Esophagus (tissue), 2 donors: ENCODE results near the gene OR2V1. TPM values are rescaled to one million over a fixed set of nuclear protein-coding genes. Genes with fewer than 3 reads are reported as not detected.

Source experiments
- H3K27ac ChIP-seq, 2 donors: one replicate each; pipeline ENCODE4 v1.5.1; 2013; ENCODE audit warnings: low read depth in 2 of 2, mild to moderate bottlenecking in 2 of 2, inconsistent platforms in 1 of 2, low read length in 1 of 2, moderate library complexity in 1 of 2
- H3K27me3 ChIP-seq, 2 donors: one replicate each; pipeline ENCODE4 v1.6.1; 2013; ENCODE audit warnings: low read length in 2 of 2, control low read depth in 1 of 2, mild to moderate bottlenecking in 1 of 2; ENCODE audit not compliant: insufficient read depth in 2 of 2, control insufficient read depth in 1 of 2
- H3K36me3 ChIP-seq, 2 donors: one replicate each; pipeline ENCODE4 v1.6.1; 2013; ENCODE audit warnings: low read length in 1 of 2; ENCODE audit not compliant: control insufficient read depth in 2 of 2, insufficient read depth in 2 of 2
- H3K4me1 ChIP-seq, 2 donors: one replicate each; pipeline ENCODE4 v1.6.1; 2013; ENCODE audit warnings: low read length in 1 of 2; ENCODE audit not compliant: control insufficient read depth in 2 of 2, insufficient read depth in 2 of 2
- H3K4me3 ChIP-seq, 2 donors: one replicate each; pipeline ENCODE4 v1.5.1; 2013; ENCODE audit warnings: low read length in 2 of 2, mild to moderate bottlenecking in 2 of 2, low read depth in 1 of 2, moderate library complexity in 1 of 2
- H3K9me3 ChIP-seq, 2 donors: one replicate each; pipeline ENCODE4 v1.6.1; 2013; ENCODE audit warnings: mild to moderate bottlenecking in 2 of 2, low read depth in 1 of 2, low read length in 1 of 2, moderate library complexity in 1 of 2; ENCODE audit not compliant: control insufficient read depth in 2 of 2, insufficient read depth in 1 of 2
- WGBS, 2 donors: extraction: QIAGEN DNeasy Blood & Tissue Kit; methylation state at CpG; one replicate each; pipeline ENCODE4 v1.1.7; 2013; 5-methylcytosine and 5-hydroxymethylcytosine counted together
- polyA plus RNA-seq, 2 donors: library from polyadenylated mRNA; stranded (reverse); fragments of 200-250 nt; gene quantifications; one replicate each; pipeline ENCODE4 v1.2.3, GENCODE V29; 2013
- donor health status: healthy with polysubstance abuse.
- donor health status: Bipolar disorder and iron deficiency.

Gene OR2V1
- polyA plus RNA-seq, 2 donors = not detected

DNA sequence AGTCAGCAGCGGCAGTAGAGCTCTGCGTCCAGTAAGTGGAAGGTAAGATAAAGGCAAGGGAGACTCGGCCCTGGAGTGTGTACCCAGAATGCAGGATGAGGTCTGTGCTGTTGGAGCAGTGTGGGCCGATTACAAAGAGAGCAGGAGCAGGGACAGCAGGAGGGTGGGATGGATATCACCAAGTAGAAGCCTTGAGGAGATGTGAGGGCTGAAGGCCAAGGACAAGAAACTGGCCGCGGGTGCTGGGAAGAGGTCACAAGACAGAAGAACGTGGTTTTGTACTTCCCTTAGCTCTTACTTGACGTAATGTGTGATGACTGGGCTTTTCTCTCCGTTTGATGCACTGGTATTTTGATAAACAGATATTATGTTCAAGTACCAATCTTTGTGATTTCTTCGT is 43.7 kb downstream of the OR2V1 start:
- 78 to 84% methylated on average over 10 of the region's 10 CpGs for WGBS, 2 donors
- Histone ChIP-seq H3K27me3 (peaks cover 0 to 8% of the 10 kb centered on the region in 2 donors), H3K27ac (no peak overlapping the region), H3K4me1 (no peaks in the 10 kb centered on the region), H3K9me3 (no peaks in the 10 kb centered on the region), H3K4me3 (no peak overlapping the region), H3K36me3 (no peaks in the 10 kb centered on the region)

DNA sequence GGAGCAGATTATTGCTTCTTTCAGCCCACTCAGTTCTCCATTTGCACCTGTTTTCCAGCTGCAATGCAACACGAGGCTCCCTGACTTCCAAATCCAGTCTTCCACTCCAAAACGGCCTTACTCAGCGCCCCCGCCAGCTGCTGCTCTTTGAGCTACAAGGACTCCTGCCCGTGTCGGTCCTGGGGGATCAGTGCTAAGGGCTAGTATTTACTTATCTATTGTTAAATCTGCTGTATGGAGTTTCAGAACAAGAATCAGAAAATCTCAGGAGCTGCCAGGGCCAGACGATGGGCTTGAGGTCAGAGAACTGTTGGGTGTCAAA is 44.1 kb downstream of the OR2V1 start:
- Histone ChIP-seq H3K4me3 (no peak overlapping the region), H3K36me3 (no peaks in the 10 kb centered on the region), H3K27me3 (peaks cover 0 to 8% of the 10 kb centered on the region in 2 donors), H3K9me3 (no peaks in the 10 kb centered on the region), H3K4me1 (no peaks in the 10 kb centered on the region), H3K27ac (no peak overlapping the region)
- 63 to 67% methylated on average over 7 of the region's 7 CpGs for WGBS, 2 donors

DNA sequence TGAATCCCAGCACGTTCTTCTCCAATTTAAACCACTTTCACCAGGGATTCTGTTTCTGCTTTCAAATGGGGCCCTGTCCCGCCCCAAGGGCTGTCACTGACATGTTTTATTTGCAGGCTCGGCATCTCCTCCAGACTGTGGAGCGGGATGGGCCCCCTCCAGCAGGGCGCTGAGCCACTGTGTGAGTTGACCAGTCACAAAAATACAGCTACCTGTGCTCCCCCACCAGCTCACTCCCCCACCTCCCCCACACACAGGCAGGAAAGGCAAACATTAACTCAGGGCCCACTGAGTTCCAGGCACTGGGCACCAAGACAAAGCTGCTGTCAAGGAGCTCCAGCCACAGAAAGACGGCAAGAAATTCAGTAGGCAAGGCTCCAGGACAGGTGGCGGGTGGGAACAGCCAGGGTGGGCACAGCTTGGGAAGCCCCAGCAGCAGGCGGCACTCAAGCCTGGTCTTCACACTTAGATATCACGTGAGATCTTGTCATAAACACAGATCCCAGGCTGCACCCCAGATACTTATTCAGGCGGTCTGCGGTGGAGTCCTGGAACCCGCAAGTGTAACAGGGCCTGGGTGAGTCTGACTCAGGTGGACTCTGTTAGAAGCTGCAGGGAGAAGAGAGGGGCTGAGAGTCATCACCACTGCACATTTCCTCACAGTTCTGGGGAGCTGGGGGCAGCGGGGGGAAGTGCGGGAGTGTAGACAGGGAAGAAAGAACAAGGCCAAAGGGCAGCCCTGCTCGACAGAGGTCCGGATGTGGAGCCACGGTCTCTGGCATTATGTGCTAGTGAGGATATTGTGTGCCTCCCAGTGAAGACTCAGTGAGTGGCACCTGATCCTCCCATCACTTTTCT is 44.7 kb downstream of the OR2V1 start:
- 58 to 71% methylated on average over 17 of the region's 17 CpGs for WGBS, 2 donors
- Histone ChIP-seq H3K27me3 (peaks cover 0 to 8% of the 10 kb centered on the region in 2 donors), H3K4me1 (no peaks in the 10 kb centered on the region), H3K9me3 (no peaks in the 10 kb centered on the region), H3K27ac (no peak overlapping the region), H3K4me3 (no peak overlapping the region), H3K36me3 (no peaks in the 10 kb centered on the region)

DNA sequence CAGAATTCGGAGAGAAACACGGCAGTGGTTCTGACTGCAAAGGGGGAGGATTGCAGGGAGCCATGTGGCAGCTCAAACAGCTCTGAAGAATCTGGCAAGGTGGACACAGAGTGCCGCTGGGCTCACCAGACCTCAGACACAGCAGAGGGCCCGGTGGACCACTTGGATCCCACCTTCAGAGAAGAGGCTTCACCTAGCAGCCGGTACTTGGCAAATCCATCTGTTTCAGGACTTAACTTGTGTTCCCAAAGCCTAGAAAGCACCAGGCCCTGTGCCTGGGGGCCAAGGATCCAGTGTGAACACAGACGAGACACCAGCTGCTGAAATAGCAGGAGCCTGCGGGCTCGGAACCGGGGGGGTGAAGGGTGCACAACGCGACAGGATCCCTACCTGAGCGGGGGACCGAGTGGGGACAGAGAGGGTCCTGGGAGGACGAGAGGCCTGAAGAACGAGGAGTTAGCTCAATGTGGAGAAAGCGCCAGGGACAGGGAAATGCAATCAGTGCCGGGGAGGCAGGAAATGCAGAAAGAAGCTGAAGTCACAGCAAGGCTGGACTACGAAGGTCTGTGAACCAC is 46.3 kb downstream of the OR2V1 start:
- 51 to 53% methylated on average over 18 of the region's 18 CpGs for WGBS, 2 donors
- Histone ChIP-seq H3K36me3 (no peaks in the 10 kb centered on the region), H3K9me3 (no peaks in the 10 kb centered on the region)

DNA sequence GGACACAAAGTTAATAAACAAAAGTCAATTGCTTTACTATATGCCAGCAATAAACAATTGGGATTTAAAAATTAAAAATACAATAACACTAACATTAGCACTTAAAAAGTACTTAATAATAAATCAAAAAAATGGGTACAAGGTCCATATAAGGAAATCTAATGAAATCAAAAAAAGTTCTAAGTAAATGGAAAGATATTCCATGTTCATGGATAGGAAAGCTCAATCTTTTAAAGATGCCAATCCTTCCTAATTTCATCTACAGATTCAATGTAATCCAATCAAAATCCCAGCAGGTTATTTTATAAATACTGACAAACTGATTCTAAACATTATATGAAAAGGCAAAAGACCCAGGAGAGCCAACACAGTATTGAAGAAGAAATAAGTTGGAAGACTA is 49.0 kb downstream of the OR2V1 start:
- no peaks in the 10 kb centered on the region for H3K9me3 ChIP-seq
- H3K4me3 ChIP-seq = no peak overlapping the region
- H3K36me3 ChIP-seq = no peaks in the 10 kb centered on the region
- no peaks in the 10 kb centered on the region for H3K4me1 ChIP-seq
- H3K27me3 ChIP-seq = peaks cover 0 to 8% of the 10 kb centered on the region in 2 donors
- no peak overlapping the region for H3K27ac ChIP-seq

More for the DNA sequence above, 46.3 kb downstream of the OR2V1 start:
- Histone ChIP-seq H3K27ac (no peak overlapping the region), H3K27me3 (peaks cover 0 to 8% of the 10 kb centered on the region in 2 donors), H3K4me3 (no peak overlapping the region), H3K4me1 (no peaks in the 10 kb centered on the region)

DNA sequence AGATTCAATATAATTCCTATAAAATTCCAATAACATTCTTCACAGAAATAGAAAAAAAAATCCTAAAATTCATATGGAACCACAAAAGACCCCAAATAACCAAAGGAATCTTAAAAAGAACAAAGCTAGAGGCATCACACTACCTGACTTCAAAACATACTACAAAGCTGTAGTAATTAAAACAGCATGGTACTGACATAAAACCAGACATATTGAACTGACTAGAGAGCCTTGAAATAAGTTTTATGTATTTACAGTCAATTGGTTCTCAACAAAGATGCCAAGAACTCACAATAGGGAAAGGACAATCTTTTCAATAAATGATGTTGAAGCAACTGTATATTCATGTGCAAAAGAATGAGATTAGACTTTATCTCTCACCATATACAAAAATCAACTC is 54.0 kb downstream of the OR2V1 start:
- Histone ChIP-seq H3K4me3 (no peak overlapping the region), H3K36me3 (no peaks in the 10 kb centered on the region), H3K9me3 (peaks cover 0 to 3% of the 10 kb centered on the region in 2 donors), H3K27ac (no peak overlapping the region), H3K27me3 (no peaks in the 10 kb centered on the region), H3K4me1 (no peaks in the 10 kb centered on the region)

Other genes starting within 250 kb of the OR2V1 start
- gene BTNL8, start 232.0 kb downstream of the OR2V1 start, polyA plus RNA-seq = under 1 TPM; 0.06 to 0.07 TPM
- gene BTNL3, start 142.3 kb downstream of the OR2V1 start, polyA plus RNA-seq = under 1 TPM; 0.02 to 0.06 TPM
- 10 to 100 TPM in 1 of 2 donors, 1 to 10 TPM in 1; 4.8 to 18.5 TPM for gene BTNL9, start 90.9 kb downstream of the OR2V1 start, polyA plus RNA-seq
- not detected for gene OR2V2, start 16.4 kb upstream of the OR2V1 start, polyA plus RNA-seq
- 10 to 100 TPM; 26.9 to 33.8 TPM for gene TRIM7, start 74.0 kb upstream of the OR2V1 start, polyA plus RNA-seq
- 10 to 100 TPM; 14.2 to 19.5 TPM for gene TRIM41, start 92.1 kb upstream of the OR2V1 start, polyA plus RNA-seq
- 1,000 to 10,000 TPM; 1,414 to 2,271 TPM for gene RACK1, start 112.7 kb upstream of the OR2V1 start, polyA plus RNA-seq
- 1 to 10 TPM; 3.0 to 7.6 TPM for gene TRIM52, start 130.0 kb upstream of the OR2V1 start, polyA plus RNA-seq
- not detected for gene OR4F3, start 236.1 kb upstream of the OR2V1 start, polyA plus RNA-seq